Smooth muscle cell of the brain vasculature (primary cell): ENCODE measurements around the gene IBA57.
"Not testable (repeated sequence)": the region's sequence is repeated elsewhere in the genome, so short reads cannot be mapped to it uniquely, and the experiment has no call there.

Experiments
- DNase-seq: peaks from one replicate; pipeline ENCODE4 v3.0.0-alpha.2; 2012; ENCODE audit warnings: low read depth, low spot score

The IBA57 gene

DNA sequence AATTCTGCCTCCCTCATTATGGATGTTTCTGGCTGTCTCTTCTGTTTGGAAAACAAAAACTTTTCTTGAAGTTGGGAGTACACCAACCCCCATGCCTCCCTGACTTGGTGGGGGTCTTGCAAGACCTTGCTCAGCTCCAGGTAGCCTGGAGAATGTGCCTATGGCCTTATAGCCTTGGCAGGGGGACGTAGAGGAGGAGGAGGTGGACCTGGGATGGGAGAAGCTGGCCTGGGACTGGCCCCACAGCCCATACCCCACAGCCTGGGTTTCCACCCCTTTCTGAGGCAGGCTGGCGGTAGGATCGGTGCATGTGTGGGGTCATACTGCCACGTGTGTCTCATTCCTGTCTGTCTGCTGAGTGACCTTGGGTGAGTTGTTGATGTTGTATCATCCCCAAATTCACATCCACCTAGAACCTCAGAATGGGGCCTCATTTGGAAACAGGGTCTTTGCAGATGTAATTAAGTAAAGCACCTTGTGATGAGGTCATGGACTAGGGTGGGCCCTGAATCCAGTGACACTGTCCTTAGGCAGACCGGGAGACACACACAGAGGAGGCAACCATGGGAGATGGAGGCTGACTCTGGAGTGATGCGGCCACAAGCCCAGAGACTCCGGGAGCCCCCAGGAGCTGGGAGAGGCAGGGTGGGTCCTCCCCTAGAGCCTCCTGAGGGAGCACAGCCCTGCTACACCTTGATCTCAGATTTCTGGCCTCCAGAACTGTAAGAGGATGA is 60.7 kb downstream of the IBA57 start:
- DNase-seq, result no peak

DNA sequence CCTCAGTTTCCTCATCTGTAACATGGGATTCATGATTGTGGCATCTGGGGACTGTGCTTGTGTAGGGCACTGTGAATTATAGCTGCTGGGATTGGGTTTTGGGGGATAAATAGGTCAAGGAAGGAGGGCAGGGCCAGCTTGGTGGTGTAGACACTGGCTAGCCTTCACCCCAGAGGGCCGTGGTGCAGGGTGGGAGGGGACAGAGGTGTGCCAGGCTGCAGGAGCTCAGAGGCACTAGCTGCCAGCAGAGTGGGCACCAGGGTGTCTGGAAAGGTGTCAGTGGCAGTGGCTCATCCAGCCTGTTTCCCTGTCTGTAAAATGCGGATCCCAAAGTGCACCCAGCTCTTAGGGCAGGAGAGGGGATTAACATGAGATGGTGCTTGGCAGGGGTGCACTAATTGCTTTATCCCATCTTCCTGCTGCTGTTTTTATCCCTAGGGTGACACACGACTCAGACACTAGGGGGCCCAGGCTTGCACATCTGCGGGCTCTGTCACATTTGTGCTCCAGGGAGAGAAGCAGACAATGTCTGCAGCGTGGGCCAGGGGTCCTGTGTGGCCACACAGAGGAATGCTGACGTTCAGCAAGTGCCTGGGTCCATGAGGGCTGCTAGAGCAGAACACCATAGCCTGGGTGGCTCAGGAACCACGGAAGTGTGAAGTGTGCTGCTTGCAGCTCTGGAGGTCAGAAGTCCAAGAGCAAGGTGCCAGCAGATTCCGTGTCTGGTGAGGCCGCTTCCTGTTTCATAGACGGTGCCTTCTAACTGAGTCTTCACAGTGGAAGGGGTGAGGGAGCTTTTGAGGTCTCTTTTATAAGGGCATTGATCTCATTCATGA is 61.6 kb downstream of the IBA57 start:
- DNase-seq, result no peak

GRCh38 chr1:228228147-228228546 is 62.5 kb downstream of the IBA57 start:
- DNase-seq, result not testable (repeated sequence)

DNA sequence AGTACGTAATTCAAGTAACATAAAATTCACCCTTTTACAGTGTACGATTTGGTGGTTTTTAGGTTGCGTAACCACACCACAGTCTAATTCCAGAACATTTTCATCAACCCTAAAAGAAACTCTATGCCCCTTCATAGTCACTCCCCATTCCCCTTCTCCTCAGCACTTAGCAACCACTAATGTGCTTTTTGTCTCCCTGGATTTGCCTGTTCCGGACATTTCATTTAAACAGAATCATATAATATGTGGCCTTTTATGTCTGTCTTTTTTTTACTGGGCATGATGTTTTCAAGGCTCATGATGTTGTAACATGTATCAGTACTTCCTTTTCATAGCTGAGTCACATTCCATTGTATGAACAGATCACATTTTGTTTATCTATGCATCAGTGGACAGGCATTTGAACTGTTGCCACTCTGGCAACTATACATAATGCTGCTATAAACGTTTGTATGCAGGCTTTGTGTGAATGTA is 63.0 kb downstream of the IBA57 start:
- no peak for DNase-seq

DNA sequence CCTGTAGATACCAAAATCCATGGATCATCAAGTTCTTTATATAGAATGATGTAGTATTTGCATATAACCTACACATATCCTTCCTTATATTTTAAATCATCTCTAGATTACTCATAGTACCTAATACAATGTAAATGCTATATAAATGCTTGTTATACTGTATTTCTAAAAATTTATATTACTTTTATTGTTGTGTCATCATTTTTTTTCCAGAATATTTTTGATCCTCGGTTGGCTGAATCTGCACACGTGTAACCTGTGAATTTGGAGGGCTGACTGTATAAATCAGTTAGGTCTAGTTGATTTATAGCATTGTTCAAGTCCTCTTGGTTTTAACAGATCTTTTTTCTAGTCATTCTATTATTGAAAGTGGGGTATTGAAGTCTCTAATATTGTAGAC is 65.6 kb downstream of the IBA57 start:
- DNase-seq, result no peak
